Esophagus squamous epithelium (tissue), 4 donors: ENCODE results near the gene DNTT.

Experiments used
- POLR2A ChIP-seq, 4 donors: fragments of 450-650 bp; IDR thresholded peaks; one replicate each; pipeline ENCODE4 v1.6.1; 2017; ENCODE audit warnings: antibody characterized with exemption in 4 of 4, mild to moderate bottlenecking in 4 of 4, moderate library complexity in 3 of 4
- TF ChIP-seq, protein P1 (sequence below), 6 experiments: fragments of 450-650 bp in 4 of 6; fragments of 200-600 bp in 2 of 6; sonication (generic) in 2 of 6; IDR thresholded peaks; one replicate each; pipeline ENCODE4 v1.5.1; 2016 to 2019; ENCODE audit warnings: antibody characterized with exemption in 6 of 6, mild to moderate bottlenecking in 4 of 6, moderate library complexity in 4 of 6

- TF ChIP-seq, protein P1, sequence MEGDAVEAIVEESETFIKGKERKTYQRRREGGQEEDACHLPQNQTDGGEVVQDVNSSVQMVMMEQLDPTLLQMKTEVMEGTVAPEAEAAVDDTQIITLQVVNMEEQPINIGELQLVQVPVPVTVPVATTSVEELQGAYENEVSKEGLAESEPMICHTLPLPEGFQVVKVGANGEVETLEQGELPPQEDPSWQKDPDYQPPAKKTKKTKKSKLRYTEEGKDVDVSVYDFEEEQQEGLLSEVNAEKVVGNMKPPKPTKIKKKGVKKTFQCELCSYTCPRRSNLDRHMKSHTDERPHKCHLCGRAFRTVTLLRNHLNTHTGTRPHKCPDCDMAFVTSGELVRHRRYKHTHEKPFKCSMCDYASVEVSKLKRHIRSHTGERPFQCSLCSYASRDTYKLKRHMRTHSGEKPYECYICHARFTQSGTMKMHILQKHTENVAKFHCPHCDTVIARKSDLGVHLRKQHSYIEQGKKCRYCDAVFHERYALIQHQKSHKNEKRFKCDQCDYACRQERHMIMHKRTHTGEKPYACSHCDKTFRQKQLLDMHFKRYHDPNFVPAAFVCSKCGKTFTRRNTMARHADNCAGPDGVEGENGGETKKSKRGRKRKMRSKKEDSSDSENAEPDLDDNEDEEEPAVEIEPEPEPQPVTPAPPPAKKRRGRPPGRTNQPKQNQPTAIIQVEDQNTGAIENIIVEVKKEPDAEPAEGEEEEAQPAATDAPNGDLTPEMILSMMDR (IDR thresholded peaks at IDR 0.05) = no peak
- TF ChIP-seq POLR2A (IDR thresholded peaks at IDR 0.05) = no peak
Measured at GRCh38 chr10:96264938-96265337, 39.3 kb upstream of the DNTT start.
